Activated naive CD4-positive, alpha-beta T cell treated with anti-CD3 and anti-CD28 coated beads, Interleukin-2, amount 50 U/mL, for 24 hours (primary cell): ENCODE results near the gene PCNT.
"Not testable (repeated sequence)": the region's sequence is repeated elsewhere in the genome, so short reads cannot be mapped to it uniquely, and the experiment has no call there.

Experiments
- H3K27ac Mint-ChIP-seq: one replicate; pipeline ENCODE4 v1.8.0; 2021; ENCODE audit warnings: mild to moderate bottlenecking, mixed read lengths
- H3K27me3 Mint-ChIP-seq: one replicate; pipeline ENCODE4 v1.8.0; 2021; ENCODE audit warnings: mixed read lengths
- H3K36me3 Mint-ChIP-seq: one replicate; pipeline ENCODE4 v1.8.0; 2021; ENCODE audit warnings: mixed read lengths
- H3K4me1 Mint-ChIP-seq: one replicate; pipeline ENCODE4 v1.8.0; 2021; ENCODE audit warnings: mixed read lengths
- H3K4me3 Mint-ChIP-seq: one replicate; pipeline ENCODE4 v1.8.0; 2021; ENCODE audit warnings: mild to moderate bottlenecking, mixed read lengths
- H3K9me3 Mint-ChIP-seq: one replicate; pipeline ENCODE4 v1.8.0; 2021; ENCODE audit warnings: mixed read lengths

PCNT gene

DNA sequence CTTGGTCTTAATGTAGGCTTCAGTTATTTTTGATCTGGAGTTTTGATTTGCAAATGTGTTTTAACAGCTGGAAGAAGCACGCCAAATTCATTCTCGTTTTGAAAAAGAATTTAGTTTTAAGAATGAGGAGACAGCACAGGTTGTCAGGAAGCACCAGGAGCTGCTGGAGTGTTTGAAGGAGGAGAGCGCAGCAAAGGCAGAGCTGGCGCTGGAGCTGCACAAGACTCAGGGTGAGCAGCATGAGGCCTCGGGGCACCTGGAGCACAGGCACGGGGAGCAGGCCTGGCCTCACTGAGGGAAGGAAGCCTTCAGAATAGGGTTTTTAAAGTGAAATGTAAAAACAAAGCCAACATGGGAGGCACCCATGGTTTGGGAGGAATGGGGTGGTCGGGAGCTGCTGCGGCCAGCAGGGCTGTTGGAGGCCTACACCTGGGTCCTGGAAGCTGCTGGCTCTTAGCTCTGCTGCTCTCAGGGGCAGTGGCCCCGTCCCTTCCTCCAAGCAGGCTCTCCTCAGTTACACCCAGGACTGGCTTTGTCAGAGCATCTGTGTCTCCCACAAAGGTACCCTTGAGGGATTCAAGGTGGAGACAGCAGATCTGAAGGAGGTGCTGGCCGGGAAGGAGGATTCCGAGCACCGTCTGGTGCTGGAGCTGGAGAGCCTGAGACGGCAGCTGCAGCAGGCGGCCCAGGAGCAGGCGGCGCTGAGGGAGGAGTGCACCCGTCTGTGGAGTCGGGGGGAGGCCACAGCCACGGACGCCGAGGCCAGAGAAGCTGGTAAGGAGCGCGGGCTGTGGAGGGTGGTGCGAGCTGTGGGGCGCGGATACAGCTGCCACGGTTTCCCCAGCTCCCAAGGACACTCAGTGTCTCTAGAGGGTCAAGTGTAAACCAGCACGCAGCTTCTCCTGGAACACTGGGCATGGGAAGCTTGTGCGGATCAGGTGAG is 66.9 kb downstream of the PCNT start:
- H3K27ac Mint-ChIP-seq, result no peak overlapping the region
- H3K9me3 Mint-ChIP-seq, result no peaks in the 10 kb centered on the region
- peaks cover 5% of the 10 kb centered on the region for H3K36me3 Mint-ChIP-seq
- no peak overlapping the region for H3K4me3 Mint-ChIP-seq
- no peaks in the 10 kb centered on the region for H3K4me1 Mint-ChIP-seq
- no peaks in the 10 kb centered on the region for H3K27me3 Mint-ChIP-seq

DNA sequence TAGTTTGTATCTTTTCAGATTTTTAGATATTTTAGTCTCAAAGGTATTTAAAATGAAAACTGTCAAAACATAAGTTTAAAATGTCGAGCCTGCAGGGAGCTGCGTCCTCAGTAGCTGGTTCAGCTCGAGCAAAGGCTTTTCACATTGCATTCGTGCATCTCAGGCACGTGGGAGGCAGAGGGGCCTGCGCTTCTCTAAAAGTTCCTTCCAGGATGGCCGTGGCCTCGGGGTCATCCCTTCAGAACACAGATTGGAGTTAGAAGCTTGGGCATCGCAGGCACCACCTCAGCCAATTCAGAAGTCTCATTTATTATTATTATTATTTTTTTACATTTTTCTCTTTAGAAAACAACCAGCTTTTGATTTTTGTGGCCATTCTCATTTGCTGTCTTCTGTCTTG is 67.8 kb downstream of the PCNT start:
- no peak overlapping the region for H3K27ac Mint-ChIP-seq
- H3K9me3 Mint-ChIP-seq, result no peaks in the 10 kb centered on the region
- no peaks in the 10 kb centered on the region for H3K4me1 Mint-ChIP-seq
- H3K36me3 Mint-ChIP-seq, result peaks cover 4% of the 10 kb centered on the region
- no peak overlapping the region for H3K4me3 Mint-ChIP-seq
- no peaks in the 10 kb centered on the region for H3K27me3 Mint-ChIP-seq

DNA sequence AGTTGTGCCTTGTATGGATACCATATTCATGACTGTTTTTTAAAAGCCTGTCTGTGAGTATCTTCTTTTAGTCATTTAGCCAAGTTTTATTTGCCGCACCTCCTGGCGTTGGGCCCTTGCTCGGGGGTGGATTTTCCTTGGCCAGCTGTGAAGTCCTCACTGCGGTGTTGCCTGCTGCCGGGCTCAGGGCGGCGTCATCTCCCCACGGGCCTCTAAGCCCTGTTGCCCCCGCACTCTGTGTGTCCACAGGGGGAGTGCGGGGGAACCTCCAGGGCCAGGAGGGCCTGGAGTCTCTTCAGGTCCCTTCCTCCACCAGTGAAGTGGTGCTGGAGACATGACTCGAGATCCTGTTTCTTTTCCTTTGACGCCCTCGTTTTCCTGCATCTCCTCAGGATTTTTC is 69.0 kb downstream of the PCNT start:
- H3K27ac Mint-ChIP-seq, result no peak overlapping the region
- H3K9me3 Mint-ChIP-seq, result no peaks in the 10 kb centered on the region
- H3K4me1 Mint-ChIP-seq, result no peaks in the 10 kb centered on the region
- peaks cover 8% of the 10 kb centered on the region for H3K36me3 Mint-ChIP-seq
- no peaks in the 10 kb centered on the region for H3K27me3 Mint-ChIP-seq
- H3K4me3 Mint-ChIP-seq, result no peak overlapping the region

DNA sequence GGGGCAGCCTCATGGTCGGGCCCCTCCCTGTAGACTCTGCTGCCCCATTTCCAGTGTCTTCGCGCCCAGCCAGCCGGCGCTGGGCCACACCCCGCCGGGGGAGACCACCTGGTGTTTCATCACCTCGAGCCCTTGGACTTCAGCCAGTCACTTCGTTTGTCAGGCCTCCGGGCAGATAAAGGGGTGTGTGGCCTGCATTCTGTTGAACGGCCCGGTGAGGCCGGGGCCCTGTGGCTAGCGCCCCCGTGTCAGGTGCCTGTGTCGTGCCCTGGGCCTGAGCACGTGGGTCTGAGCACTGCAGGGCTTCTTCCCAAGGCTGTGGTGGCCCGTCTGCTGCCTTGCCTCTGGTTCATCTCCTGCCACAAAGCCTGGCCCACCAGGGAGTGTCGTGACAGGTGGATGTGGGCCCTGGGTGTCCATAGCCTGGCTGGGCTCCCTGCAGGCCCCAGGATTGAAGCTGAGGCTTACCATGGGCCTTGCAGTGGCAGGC is 69.5 kb downstream of the PCNT start:
- Mint-ChIP-seq H3K9me3 (no peaks in the 10 kb centered on the region), H3K27me3 (no peaks in the 10 kb centered on the region), H3K27ac (no peak overlapping the region), H3K4me3 (no peak overlapping the region), H3K36me3 (peaks cover 8% of the 10 kb centered on the region), H3K4me1 (no peaks in the 10 kb centered on the region)

DNA sequence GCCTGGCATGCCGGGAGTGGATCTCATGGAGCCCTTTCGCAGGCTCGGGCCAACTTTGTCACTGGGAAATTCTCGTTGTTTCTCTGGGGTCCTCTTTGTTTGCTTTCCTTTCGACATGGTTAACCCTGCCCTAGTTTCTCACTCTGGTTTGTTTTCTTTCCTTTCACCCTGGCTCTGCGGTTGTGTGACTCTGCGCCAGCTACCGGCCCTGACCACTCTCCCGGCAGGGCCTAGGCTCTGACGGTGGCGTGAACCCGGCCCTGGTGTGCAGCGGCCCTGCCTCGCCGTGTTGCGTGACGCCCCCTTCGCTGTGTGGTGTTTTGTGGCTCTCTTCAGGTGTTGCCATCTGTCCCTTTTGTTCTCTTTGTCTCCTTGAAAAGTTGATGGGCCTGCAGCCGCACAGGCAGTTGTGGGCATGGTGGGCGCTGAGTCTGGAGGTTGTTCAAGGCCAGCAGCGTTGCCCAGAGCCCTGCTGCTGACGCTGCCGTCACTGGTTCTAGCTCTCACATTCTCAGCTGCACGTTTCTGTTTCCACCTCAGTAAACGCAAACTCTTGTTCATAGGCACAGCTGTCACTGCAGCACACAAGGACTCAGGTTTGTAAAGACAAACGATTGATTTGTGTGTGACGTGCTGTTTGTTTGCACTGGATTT is 70.1 kb downstream of the PCNT start:
- Mint-ChIP-seq H3K27ac (no peak overlapping the region), H3K4me3 (no peak overlapping the region), H3K36me3 (peaks cover 8% of the 10 kb centered on the region), H3K4me1 (no peaks in the 10 kb centered on the region), H3K9me3 (no peaks in the 10 kb centered on the region), H3K27me3 (no peaks in the 10 kb centered on the region)

DNA sequence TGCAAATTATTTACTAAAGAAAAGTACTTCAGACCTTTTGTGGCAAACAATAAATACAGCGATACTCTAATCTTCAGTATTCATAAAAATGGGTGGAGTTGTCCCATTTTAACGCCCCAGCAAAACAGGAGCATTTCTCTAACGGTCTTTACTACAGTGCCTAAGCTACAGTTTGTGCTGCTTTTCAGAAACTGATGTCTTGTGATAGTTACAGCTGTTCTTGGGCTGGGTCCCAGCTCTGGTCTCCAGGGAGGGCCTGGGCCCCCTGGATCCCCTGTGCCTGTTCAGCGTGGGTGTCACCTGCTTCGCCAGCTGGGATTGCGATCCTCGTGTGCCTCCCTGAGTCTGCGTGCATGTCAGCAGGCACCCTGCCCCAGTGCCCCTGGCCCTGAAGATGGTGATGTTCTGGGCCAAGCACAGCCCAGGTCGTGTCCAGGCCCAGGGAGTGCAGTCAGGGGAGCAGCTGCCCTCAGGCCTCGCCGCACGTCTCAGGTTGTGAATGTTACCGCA is 70.7 kb downstream of the PCNT start:
- Mint-ChIP-seq H3K4me3 (no peak overlapping the region), H3K36me3 (peaks cover 8% of the 10 kb centered on the region), H3K27ac (no peak overlapping the region), H3K9me3 (no peaks in the 10 kb centered on the region), H3K27me3 (no peaks in the 10 kb centered on the region), H3K4me1 (no peaks in the 10 kb centered on the region)

DNA sequence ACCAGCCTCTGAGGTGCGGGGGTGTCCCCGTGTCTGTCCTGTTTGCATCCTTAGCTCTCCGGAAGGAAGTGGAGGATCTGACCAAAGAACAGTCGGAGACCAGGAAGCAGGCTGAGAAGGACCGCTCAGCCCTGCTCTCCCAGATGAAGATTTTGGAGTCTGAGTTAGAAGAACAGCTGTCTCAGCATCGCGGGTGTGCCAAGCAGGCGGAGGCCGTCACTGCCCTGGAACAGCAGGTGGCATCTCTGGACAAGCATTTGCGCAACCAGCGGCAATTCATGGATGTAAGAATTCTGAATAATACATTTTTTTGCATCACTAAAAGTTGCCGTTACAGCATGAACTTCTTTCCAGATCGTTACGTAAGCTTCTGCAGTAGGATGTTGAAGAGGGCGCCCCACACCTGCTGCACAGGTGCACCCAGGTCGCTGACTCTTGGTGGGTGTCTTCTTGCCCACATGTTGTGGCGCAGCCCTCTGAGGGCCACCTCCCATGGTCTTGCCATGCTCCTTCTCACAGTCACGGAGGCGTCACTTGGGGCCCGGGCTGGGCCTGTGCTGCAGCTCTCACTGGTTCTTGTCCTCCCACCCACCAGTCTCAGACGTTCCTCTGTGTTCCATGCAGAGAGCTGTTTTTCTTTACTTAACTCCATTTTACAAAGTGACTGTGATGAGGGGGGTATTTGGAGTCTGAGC is 73.4 kb downstream of the PCNT start:
- no peak overlapping the region for H3K4me3 Mint-ChIP-seq
- H3K27ac Mint-ChIP-seq, result no peak overlapping the region
- H3K4me1 Mint-ChIP-seq, result no peaks in the 10 kb centered on the region
- H3K36me3 Mint-ChIP-seq, result peaks cover 10% of the 10 kb centered on the region
- no peaks in the 10 kb centered on the region for H3K27me3 Mint-ChIP-seq
- H3K9me3 Mint-ChIP-seq, result no peaks in the 10 kb centered on the region

DNA sequence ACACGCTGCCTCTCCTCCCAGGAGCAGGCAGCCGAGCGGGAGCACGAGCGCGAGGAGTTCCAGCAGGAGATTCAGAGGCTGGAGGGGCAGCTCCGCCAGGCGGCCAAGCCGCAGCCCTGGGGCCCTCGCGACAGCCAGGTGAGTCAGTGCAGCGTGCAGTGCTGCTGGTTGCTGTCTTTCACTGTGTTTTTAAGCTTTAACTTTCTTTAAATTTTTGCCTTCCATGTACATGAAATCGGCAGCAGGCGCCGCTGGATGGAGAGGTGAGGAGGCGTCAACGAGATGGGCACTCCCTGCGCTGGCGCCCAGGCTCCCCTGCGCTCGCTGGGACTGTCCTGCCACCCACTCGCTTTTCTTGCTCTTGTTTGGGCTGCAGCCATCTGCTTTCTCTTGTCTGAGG is 74.0 kb downstream of the PCNT start:
- Mint-ChIP-seq H3K4me3 (no peak overlapping the region), H3K36me3 (peaks cover 10% of the 10 kb centered on the region), H3K27ac (no peak overlapping the region), H3K9me3 (no peaks in the 10 kb centered on the region), H3K27me3 (no peaks in the 10 kb centered on the region), H3K4me1 (no peaks in the 10 kb centered on the region)

DNA sequence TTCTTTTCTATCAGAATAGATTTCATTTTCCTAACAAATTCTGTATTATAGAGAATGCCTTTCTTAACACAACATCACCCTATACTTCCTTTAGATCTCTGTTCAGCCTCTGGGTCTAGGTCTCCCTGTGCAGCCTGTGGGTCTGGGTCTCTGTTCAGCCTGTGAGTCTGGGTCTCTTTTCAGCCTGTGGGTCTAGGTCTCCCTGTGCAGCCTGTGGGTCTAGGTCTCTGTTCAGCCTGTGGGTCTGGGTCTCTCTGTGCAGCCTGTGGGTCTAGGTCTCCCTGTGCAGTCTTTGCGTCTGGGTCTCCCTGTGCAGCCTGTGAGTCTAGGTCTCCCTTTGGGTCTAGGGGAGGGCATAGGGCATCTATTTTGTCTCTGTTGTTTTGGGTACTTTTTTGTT is 75.2 kb downstream of the PCNT start:
- Mint-ChIP-seq H3K9me3 (no peaks in the 10 kb centered on the region), H3K36me3 (peaks cover 13% of the 10 kb centered on the region), H3K27me3 (no peaks in the 10 kb centered on the region), H3K4me3 (no peak overlapping the region), H3K27ac (no peak overlapping the region), H3K4me1 (no peaks in the 10 kb centered on the region)

DNA sequence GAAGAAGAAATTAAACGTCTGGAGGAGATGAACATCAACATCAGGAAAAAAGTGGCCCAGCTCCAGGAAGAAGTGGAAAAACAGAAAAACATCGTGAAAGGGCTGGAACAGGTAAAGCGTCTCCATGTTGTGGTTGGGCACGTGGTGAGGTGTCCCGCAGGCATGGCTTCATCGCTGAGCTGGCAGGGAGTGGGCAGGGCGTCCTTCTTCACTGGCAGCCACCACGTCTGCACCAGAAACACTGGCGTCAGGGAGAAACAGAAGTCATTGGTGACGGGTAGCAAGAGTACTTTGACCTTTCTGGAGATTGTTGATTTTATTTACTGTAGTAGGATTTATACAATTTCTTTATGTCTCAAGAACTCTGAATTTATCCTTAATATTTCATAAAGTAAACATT is 75.7 kb downstream of the PCNT start:
- H3K27me3 Mint-ChIP-seq, result no peaks in the 10 kb centered on the region
- peaks cover 12% of the 10 kb centered on the region for H3K36me3 Mint-ChIP-seq
- no peaks in the 10 kb centered on the region for H3K4me1 Mint-ChIP-seq
- no peaks in the 10 kb centered on the region for H3K9me3 Mint-ChIP-seq
- no peak overlapping the region for H3K4me3 Mint-ChIP-seq
- no peak overlapping the region for H3K27ac Mint-ChIP-seq

DNA sequence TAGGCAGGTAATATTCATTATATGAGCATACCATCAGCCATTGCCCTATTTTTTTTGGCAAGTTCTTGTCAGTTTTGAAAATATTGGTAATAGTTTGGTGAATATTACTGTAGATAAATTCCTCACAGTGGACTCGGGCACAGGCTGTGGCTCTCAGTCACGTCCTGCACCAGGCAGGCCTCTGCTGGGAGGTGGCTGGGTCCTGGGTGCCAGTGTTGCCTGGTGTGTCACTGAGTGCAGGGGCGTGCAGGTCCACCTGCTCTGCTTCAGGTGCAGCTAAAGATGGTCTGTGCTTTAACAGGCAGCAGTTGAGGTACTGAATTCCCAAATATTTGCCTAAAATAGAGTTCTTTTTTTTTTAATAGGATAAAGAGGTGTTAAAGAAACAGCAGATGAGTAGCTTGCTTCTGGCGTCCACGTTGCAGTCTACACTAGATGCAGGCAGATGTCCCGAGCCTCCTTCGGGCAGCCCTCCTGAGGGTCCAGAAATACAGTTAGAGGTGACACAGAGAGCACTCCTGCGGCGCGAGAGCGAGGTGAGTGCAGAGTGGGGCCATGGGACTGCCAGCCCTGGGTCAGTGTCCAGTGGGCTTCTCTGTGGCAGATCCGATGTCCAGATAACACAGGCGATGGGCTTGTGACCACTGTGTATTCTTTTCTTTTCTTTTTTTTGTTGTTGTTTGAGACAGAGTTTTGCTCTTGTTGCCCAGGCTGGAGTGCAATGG is 77.4 kb downstream of the PCNT start:
- Mint-ChIP-seq H3K4me3 (no peak overlapping the region), H3K9me3 (no peaks in the 10 kb centered on the region), H3K4me1 (no peaks in the 10 kb centered on the region), H3K36me3 (peaks cover 12% of the 10 kb centered on the region), H3K27me3 (no peaks in the 10 kb centered on the region), H3K27ac (no peak overlapping the region)

DNA sequence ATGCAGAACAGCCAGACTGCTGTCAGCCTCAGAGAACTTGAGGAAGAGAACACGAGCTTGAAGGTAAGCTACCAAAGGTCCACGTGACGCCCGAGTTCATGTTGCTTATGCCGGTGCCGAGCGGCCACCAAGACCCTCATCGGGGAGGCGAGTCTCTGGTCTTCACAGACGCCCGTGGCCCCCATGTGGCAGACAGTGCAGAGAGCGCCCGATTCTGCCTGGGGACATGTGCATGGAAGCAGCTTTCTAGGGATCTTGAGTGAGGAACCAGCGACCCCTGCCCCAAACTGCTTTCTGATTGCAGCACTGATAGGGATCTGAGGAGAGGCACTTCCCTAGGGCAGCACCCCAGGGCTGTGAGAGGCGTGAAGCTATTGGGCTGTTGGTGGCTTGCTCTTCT is 78.5 kb downstream of the PCNT start:
- Mint-ChIP-seq H3K27ac (no peak overlapping the region), H3K9me3 (no peaks in the 10 kb centered on the region), H3K36me3 (peaks cover 8% of the 10 kb centered on the region), H3K27me3 (no peaks in the 10 kb centered on the region), H3K4me3 (no peak overlapping the region), H3K4me1 (no peaks in the 10 kb centered on the region)

DNA sequence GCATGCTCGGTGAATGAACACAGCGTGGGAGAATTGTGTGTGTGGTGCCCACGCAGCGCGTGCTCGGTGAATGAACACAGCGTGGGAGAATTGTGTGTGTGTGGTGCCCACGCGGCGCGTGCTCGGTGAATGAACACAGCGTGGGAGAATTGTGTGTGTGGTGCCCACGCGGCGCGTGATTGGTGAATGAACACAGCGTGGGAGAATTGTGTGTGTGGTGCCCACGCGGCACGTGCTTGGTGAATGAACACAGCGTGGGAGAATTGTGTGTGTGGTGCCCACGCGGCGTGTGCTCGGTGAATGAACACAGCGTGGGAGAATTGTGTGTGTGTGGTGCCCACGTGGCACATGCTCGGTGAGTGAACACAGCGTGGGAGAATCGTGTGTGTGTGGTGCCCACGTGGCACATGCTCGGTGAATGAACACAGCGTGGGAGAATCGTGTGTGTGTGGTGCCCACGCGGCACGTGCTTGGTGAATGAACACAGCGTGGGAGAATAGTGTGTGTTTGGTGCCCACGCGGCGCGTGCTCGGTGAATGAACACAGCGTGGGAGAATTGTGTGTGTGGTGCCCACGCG is 79.4 kb downstream of the PCNT start:
- H3K4me3 Mint-ChIP-seq, H3K27ac Mint-ChIP-seq, H3K27me3 Mint-ChIP-seq, H3K4me1 Mint-ChIP-seq, H3K9me3 Mint-ChIP-seq: not testable (repeated sequence)
- H3K36me3 Mint-ChIP-seq, result peaks cover 11% of the 10 kb centered on the region

DNA sequence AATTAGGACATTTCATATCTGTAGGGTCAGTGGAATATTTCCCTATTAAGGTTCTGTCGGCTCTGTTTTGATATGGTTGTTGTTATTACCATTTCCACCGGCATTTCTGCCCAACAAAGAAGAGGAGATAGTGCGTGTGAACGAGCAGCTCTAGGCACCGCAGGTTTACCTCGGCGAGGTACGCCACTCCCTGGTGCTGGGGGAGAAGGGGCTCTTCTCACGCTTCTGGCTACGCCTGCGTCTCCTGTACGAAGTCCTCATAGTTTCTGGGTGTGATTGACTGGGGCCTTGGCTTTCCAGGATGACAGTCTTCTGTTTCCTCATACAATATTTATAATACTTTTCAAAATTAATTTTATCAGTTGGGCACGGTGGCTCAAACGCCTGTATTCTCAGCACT is 80.3 kb downstream of the PCNT start:
- no peak overlapping the region for H3K27ac Mint-ChIP-seq
- H3K4me1 Mint-ChIP-seq, result no peaks in the 10 kb centered on the region
- H3K36me3 Mint-ChIP-seq, result peaks cover 11% of the 10 kb centered on the region
- no peaks in the 10 kb centered on the region for H3K27me3 Mint-ChIP-seq
- H3K4me3 Mint-ChIP-seq, result no peak overlapping the region
- H3K9me3 Mint-ChIP-seq, result no peaks in the 10 kb centered on the region

DNA sequence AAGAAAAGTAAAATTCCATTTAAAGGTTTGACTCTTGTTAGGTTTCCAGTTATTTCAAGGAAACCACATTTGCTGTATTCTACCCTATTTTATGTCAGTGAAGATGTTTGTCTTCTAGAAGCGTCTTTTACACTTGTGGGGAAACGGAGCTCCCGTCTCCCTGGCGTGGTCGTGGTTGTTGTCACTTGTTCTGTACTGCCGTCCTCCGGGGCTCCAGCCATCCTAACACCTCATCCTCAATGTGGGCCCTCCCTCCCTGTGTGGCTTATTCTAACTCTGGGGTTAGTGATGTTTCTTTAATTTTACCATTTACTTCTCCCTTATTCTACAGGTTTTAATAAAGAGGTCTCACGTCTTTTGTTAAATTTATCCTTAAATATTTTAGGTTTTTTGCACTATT is 82.0 kb downstream of the PCNT start:
- Mint-ChIP-seq H3K4me1 (no peaks in the 10 kb centered on the region), H3K27me3 (no peaks in the 10 kb centered on the region), H3K9me3 (no peaks in the 10 kb centered on the region), H3K27ac (no peak overlapping the region), H3K36me3 (peaks cover 11% of the 10 kb centered on the region), H3K4me3 (no peak overlapping the region)
